ENCODE data around the gene CFLAR.

DNA sequence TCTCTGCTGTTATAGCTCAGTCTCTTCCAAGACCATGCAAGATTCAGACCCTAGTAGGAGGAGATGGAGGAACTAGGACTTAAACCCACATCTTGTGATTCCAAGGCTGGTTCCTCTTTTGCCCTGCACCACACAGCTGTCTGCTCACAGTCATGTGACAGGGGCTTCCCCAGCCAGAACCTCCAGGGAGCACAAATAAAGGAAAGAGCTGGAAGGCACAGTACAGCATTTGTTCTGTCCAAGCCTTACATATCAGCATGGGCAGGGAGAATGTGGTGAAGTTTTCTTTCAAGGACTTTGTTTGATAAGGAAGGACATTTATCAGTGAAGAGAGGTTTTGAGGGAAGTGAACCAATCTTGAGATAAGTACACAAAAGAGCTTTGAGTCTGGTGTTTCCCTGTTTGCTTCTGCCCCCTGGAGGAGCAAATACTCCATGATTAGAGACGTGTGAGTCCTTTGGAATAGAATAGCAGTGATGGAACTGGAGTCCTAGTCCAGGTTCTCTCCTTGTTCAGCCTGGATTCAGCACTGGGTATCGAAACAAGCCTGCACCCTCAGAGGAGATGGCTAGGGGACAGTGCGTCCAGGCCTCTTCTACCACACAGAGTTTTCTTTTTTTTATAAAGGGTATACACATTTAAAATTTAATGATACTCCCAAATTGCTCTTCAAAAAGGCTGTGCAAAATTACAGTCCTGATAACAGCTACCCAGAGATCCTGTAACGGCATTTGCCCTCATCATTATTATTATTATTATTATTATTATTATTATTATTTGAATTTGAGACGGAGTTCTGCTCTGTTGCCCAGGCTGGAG is 42.4 kb downstream of the CFLAR start:
- TF ChIP-seq, protein P1, sequence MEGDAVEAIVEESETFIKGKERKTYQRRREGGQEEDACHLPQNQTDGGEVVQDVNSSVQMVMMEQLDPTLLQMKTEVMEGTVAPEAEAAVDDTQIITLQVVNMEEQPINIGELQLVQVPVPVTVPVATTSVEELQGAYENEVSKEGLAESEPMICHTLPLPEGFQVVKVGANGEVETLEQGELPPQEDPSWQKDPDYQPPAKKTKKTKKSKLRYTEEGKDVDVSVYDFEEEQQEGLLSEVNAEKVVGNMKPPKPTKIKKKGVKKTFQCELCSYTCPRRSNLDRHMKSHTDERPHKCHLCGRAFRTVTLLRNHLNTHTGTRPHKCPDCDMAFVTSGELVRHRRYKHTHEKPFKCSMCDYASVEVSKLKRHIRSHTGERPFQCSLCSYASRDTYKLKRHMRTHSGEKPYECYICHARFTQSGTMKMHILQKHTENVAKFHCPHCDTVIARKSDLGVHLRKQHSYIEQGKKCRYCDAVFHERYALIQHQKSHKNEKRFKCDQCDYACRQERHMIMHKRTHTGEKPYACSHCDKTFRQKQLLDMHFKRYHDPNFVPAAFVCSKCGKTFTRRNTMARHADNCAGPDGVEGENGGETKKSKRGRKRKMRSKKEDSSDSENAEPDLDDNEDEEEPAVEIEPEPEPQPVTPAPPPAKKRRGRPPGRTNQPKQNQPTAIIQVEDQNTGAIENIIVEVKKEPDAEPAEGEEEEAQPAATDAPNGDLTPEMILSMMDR (IDR thresholded peaks at IDR 0.05) = peak; percentile 10 to 64 (median 59)
- no peak for TF ChIP-seq POLR2A (IDR thresholded peaks at IDR 0.05)
- no peak for TF ChIP-seq EP300 (IDR thresholded peaks at IDR 0.05)
